SIG-M5 (cell line): Measurements from ENCODE around the gene VSNL1.
"Not testable (repeated sequence)": the region's sequence is repeated elsewhere in the genome, so short reads cannot be mapped to it uniquely, and the experiment has no call there.

Experiments used
- DNase-seq: peaks from one replicate; lab custom pipeline; 2025; lab: John Stamatoyannopoulos, UW

Gene VSNL1

DNA sequence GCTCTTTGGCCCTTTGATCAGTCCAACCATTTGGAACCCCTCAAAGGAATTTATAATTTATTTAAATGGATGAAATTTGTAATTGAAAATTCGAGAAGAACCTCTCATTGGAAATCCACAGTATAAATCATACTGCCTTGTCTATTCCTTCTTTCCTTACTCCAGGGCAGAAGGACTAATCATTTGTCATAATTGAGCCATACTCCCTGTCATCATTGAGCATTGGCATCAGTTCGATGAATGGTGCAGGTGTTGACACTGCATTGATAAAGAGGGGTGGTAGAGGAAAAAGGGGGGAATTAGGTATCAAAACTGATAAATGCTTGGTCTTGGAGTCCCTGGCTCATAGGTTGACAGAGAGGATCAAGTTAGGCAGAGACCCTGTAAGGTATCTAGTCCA, 2.0 kb downstream of the VSNL1 start:
- DNase-seq = no peak

DNA sequence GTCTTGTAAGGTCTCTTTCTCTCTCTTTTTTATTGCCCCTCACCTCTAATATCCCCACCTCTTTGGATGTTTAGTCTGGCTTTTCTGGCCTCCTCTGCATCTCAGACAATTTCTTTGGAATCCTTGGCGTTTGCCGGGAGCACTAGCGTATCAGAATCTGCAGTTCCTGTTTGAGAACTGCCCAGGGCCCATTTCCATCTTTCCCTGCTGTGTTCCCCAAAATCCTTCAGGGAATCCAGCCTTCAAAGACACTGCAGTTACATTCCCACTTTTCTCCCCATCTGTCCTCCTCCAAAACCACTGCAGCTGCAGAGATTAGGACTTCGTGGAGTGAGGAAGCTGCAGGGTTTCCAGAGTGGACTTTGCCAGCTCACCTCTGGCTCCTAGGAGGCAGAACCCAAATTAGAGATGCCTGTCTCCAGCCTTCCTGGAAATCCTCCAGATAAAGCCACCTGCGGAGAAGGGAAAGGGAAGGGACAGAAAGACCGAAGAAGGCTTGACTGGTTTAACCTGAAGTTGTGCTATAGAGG, 2.7 kb downstream of the VSNL1 start:
- no peak for DNase-seq

DNA sequence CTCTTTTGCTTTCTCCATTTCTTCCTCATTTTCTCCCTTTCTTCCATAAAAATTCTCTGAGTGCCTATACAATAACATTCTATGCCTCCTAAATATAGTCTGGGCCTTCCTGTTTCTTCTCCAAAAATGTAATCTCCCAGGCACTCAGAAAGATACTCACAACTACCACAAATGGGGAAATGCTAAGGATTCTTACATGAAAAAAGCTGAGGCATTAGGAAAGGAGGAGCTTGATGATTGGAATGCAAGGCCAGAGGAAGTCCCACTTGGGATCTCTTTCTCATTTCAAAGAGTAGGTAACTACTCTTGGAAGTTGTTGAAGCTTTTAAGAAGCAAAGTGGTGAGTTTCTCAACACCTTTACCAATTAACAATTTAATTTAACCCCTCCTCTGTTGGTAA, 3.4 kb downstream of the VSNL1 start:
- no peak for DNase-seq

DNA sequence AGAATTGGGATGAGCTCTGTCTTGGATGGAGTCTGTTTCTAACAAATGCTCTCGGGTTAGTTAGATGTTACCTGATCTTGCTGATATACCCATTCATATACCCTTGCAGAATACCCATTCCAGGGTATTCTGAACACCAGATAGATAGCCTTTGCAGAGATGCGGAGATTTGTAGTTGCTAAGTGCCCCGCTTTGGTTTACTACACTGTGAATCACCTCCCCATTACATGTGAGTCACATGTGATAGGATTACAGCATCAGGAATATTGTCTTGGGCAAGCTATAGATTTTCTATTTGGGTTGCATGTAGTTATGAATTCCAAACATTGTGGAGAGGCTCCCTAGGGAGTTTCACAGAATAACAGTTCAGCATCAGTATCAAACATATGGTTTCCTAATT, 3.8 kb downstream of the VSNL1 start:
- no peak for DNase-seq

DNA sequence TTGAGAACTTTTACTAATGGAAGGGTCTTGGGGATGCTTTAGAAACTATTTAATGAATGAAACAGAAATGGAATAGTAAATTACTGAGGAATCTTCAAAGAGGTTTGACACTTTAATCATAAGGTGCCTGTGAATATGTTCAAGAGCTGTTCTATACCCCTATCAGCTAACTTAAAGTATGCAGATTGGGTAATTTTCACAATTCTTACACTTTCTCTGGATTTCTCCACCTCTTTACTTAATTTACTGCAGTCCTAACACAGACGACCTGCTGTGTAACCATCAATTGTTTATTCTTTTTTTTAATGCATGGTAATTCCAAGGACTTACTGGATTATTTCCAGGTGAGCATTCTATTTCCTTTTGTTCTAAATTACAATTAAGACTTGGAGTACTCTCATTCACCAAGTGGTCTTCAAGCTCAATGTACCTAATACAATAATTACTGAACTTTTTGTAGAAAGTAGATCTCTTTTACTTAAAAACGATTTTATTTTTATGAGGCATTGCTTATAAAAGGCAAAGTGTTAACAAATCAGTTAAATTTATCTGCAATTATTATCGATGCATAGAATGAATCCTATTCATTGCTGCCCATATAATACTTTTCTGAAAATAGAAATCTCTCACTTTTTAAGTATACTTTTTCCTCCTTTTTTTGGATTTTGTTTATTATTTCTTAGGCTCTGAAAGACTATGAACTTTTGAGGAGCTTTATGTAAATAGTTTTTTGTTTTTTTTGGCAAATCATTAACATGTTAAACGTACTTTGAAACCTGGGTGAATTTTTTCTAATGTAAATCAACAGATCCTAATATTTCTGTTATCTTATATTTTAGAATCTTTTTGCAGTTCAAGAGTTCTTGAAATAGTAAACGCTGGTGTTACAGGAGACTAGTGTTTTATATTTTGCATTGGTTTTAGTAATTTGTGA, 5.5 kb downstream of the VSNL1 start:
- no peak for DNase-seq

DNA sequence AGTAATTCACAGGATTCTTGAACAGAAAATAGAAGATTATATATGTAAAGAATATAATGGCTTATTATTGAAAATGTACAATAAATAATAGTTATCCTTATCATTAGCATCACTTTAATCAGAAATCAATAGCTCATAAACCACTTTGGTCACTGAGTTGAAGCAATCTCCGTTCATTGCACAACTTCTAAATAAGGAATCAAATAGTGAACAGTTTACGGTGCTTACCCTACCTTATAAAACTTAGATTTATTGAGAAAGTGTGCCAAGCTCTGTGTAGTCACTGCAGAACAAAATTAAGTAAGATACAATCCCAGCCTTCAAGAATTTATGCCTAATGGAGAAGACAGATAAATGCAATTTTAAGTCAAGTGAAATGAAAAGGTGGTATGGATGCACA, 6.7 kb downstream of the VSNL1 start:
- DNase-seq = no peak

DNA sequence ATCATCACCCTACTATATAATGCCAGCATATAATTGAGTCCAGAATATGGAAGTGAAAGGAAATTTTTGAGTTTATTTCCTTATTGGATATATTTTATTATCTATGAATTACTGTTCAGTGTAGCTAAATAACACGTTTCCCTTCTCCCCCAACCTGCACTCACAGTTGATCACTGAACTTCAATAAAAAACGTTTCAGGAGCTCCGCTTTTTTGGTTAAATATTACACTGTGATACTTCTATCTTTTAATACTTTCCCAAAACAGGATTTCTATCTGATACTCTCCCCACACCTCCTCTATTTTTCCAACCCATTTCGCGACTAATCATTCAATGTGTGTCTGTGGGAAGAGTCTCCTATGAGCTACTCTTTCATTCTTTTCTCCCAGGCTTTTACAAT, 7.2 kb downstream of the VSNL1 start:
- DNase-seq = no peak

DNA sequence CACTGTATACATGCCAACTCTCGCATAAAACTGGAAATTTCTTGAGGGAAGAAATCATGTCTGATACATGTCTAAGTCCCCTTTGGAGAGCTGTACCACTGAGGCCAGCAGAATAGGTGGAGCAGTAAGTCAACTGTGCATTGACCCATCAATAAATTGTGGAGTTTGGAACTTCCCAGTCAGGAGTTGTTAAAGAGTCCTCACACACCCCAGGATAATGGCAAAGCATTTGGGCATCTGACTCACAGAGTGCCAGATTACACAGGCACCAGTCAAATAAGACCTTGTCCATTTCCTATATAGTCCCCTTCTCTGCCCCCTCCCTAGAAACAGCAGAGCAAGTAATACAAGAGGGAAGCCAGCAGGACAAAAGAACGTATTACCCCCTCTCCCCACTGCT, 10.4 kb downstream of the VSNL1 start:
- no peak for DNase-seq

DNA sequence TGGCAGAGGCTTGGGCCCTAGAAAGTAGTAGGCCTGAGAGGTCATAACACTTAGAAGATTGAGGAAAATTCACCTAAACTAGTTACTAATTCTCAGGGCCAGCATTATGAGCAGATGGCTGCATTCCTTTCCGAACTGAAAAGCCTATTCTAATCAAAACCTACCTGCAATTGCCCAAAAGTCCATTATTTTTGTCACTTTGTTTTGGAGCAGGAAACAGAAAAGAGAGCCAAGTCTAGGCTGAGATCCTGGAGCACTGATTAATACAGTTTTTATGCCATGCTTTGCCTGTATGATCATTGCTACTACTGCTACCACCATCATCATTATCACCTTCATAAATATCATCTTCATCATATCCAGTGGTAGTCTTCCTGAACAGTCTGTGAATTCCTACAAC, 14.7 kb downstream of the VSNL1 start:
- no peak for DNase-seq

DNA sequence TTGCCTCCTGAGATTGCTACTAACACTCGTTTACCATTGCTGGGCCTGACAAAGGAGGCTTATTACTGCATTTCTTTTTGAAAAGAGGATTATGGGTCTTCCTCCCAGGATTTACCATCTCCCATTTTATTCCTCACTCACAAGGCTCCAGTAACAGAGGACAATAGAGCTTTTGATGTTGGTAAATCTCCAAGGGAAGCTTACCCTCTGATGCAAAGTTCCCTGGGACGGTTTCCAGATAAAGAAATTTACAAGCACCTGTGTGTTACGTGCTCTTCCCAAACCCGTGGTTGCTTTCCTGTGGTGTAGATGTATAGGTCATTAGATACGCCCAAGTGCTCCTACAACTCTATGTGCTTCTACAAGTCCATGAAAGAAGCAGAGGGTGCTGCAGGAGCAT, 17.1 kb downstream of the VSNL1 start:
- no peak for DNase-seq

DNA sequence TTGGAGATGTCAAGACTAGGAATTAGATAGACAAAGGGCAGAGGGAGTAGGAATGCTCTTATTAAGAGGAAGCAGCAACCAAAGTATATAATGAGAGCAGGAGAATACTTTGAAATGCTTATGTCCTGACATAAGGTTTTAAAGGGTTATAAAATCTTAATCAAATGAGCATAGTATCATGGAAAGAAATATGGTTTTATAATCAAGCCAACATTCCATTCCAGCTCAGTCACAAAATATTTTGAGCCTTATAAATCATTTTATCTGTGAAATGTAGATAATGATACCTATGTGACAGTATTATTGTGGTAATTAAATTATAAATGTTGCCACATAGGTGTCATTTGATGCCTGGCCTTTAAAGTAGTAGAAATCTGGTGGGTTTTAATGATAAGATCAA, 17.6 kb downstream of the VSNL1 start:
- DNase-seq = no peak

DNA sequence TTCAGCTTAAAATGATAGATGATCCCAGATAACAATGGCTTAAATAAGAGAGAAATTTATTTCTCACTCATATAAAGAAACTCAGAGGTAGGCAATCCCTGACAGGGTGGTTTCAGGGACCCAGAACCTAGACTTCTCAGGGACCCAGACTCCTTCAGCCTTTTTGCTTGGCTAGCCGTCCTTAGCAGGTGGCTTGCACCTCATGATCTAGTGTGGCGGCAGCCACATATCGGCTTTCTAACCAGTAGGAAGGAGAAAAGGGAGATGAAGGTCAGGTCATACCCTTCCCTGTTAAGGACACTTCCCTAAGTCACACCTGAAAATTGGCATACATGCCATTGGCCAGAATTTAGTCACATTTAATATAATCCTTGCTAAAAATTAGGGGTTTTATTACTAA, 18.4 kb downstream of the VSNL1 start:
- no peak for DNase-seq

DNA sequence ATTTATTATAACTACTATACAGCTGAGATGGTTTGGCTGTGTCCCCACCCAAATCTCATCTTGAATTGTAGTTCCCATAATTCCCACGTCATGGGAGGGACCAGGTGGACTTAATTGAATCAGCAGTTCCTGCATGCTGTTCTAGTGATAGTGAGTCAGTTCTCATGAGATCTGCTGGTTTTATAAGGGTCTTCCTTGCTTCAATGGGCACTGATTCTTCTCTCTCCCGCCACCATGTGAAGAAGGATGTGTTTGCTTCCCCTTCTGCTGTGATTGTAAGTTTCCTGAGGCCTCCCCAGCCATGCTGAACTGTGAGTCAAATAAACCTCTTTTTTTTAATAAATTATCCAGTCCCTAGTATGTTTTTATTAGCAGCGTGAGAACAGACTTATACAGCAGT, 25.2 kb downstream of the VSNL1 start:
- DNase-seq = not testable (repeated sequence)

DNA sequence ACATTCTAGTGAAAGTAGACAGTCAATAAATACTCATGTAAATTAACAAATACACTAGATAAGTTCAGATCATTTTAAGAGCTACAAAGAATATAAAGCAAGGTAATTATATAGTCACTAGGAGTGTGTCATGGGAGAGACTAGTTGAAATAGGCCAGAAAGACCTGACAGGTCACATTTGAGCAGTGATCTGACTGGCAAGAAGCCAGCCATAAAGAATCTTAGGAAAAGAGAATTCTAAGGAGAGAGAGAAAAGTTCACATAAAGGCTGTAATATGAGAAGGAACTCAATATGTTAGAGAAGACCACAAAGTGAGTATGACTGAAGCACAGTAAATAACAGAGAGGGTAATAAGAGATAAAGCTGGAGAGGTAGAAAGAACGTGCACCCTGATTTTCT, 31.2 kb downstream of the VSNL1 start:
- DNase-seq = no peak

DNA sequence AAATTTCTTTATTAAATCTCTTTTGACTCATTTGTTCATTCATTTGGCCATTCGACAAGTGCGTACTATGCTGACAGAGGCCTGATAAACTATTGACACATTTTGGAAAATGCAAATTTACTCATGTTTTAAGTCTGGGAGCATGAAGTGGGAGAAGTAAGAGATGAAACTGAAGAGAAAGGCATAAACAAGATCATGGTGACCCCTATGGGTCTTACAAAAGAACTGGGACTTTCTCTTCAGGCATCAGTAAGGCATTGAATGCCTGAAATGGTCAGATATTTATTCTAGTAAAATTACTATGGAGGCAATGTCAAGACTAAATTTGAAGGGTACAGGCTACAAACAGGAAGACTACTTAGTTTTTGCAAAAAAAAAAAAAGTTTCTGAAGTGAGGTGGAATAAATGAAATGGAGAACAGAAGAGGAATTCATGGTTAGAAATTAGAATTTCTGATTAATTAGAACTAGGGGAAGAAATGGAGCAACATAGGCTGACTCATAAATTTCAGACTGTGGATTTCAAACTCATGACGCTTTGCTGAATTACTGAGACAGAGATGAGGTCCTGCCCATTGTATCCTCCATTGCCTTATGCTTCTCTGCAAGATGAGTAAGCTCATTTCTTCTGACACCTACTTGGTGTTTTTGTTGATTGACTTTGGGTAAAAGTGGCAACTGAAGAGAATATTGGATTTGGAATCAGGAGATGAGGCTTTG, 32.7 kb downstream of the VSNL1 start:
- no peak for DNase-seq

DNA sequence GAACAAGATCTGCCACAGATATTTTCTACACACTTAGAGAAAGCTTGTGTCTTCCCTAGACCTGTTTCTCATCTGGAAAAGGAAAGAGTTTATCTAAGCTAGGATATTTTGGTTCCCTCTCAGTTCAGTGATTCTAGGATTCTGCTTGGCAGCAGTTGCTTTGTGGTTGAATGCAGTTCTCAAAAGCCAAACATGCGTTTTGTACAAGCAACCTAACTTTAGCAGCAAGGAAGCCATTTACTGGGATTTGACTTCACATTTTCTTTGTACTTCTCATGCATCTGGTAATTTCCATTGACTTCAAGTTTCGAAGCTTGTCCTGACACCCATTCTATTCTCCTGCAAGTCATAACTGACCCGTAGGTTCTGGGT, 33.3 kb downstream of the VSNL1 start:
- DNase-seq = no peak

DNA sequence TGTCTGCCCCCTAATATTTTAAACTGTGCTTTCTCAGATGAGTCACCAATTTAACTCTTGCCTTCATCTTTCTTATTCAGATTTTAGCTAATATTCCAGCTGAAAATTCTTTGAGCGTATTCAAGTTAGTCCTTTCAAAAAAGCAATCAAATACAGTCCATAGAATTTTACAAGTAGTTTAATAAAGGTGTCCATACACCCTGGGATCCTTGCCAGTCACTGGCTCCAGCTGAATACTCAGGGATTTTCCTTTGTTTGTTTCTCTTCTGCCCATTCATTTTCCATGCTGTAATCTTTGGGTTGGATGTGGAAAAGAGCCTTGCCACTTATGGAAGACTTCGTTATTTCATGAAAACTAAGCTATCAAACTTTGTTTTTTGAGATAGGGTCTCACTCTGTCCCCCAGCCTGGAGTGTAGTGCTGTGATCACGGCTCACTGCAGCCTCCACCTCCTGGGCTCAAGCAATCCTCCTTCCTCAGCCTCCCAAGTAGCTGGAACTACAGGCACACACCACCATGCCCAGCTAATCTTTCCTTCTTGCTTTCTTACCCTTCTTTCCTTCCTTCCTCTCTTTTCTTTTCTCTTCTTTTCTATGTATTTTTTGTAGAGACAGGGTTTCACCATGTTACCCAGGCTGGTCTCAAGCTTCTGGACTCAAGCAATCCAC, 34.0 kb downstream of the VSNL1 start:
- DNase-seq = no peak

DNA sequence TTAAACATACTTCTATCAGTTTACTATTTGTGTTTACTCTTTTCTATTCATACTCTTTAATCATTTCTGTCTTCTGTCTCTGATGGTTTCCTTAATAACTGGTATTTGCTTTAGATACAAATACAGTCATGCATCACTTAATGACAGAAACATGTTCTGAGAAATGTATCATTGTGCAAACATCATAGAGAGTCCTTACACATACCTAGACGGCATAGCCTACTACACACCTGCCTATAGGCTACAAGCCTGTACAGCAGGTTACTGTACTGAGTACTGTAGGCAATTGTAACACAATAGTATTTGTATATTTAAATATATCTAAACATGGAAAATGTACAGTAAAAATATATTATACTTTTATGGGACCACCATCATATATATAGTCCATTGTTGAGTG, 36.3 kb downstream of the VSNL1 start:
- no peak for DNase-seq

DNA sequence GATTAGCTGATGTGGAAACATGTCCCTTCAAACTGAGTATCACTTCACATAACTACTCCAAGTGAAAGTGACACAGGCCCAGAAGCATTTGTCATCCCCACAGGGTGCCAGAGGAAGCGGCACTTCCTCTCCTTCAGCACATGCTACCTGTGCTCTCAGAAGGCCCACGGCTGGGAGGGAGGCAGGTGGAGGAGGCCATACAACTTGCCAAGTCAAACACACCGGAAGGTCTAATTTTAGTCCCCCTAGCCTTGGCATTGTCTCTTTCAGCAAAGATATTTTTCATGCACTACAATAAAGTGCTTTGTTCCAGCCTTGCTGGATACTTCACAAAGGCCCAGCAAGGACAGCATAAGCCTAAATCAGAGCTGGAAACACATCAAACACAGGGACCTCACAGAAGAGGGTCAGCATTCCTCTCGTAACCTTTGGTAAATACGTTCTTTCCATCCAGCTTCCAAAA, 38.0 kb downstream of the VSNL1 start:
- no peak for DNase-seq

DNA sequence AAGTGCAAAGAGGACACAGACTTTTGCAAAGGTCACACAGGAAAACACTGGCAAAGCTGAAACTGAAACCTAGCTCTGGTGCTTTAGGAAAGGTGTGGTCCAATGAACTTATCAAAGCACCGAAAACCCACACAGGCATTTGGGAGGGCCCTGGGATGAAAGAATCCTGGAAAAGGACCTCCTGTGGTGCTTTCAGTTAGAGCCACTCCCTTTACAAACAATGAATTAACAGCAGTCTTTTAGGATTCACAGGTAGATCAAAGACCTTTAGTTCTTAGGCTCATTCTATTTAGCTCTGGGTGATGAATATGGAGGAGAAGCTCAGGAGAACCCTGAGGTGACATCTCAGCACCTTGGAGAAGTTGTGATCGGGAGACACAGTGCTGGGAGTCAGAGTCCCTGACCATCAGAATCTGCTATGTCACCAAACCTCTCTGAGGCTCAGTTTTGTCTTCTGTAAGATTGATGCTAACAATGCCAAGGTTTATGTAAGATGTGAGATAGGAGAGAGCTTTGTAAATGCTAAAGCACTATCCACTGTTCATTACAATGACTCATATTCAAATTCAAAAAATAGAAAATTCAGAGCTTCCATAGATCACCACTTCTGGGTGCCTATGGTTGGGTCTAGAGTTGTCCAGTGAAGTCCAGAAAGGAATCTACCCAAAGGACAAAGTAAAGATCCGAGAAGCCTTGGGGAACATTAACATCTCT, 39.3 kb downstream of the VSNL1 start:
- no peak for DNase-seq

DNA sequence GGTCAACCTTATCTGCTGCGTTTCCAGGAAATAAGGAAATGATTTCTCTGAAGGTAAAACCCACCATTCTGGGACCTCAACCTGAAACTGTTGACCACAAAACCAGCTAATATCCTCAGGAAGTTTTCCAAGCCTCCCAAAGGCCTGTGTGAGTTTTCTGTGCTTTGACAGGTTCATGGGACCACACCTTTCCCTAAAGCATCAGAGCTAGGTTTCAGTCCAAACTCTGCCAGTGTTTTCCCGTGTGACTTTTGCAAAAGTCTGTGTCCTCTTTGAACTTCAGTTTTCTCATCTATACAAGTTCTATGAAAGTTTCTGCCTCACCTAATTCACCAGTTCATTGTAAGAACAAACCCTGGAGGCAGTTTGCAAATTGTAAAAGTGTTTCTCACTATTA, 39.8 kb downstream of the VSNL1 start:
- no peak for DNase-seq

DNA sequence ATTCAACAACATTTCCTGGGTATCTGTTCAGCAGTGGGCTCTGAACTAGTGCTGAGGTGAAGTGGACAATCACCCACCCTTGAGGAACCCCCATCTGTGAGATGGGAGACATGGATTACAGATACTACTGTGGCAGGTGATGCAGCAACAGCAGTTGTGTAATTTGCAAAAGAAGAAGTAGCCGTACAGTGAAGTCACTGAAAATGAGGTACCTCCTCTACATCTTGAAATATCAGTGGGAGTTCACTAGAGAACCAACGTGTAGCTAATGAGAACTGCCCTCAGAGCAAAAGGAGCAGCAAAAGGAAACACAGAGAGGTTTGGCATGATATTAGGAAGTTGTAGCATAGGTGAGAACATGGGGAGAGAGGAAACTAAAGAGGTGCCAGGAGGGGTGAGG, 41.3 kb downstream of the VSNL1 start:
- DNase-seq = no peak
